GM23248 (cell line): ENCODE data around the gene POLR2B. TPM values are rescaled to one million over a fixed set of nuclear protein-coding genes. Genes with fewer than 3 reads are reported as not detected.

ENCODE experiments used
- DNase-seq: peaks from one replicate; pipeline ENCODE4 v3.0.0-alpha.2; 2015
- H2AFZ ChIP-seq: fragments of 200-600 bp; sonication (generic); 2 replicates; pipeline ENCODE4 v1.6.1; 2016; ENCODE audit warnings: antibody characterized with exemption
- H3F3A ChIP-seq: fragments of 200-600 bp; sonication (generic); 2 replicates; pipeline ENCODE4 v1.6.1; 2016; ENCODE audit warnings: mild to moderate bottlenecking, antibody characterized with exemption, mixed run types; ENCODE audit not compliant: insufficient read depth
- H3K27ac ChIP-seq: fragments of 200-600 bp; sonication (generic); 2 replicates; pipeline ENCODE4 v1.5.1; 2016; ENCODE audit warnings: mild to moderate bottlenecking
- H3K27me3 ChIP-seq: fragments of 200-600 bp; sonication (generic); replicated peaks from 2 replicates; pipeline ENCODE4 v1.6.1; 2016; ENCODE audit warnings: mild to moderate bottlenecking; ENCODE audit not compliant: insufficient read depth
- H3K36me3 ChIP-seq: fragments of 200-600 bp; sonication (generic); 2 replicates; pipeline ENCODE4 v1.6.1; 2016; ENCODE audit warnings: low read depth, mild to moderate bottlenecking
- H3K4me1 ChIP-seq: fragments of 200-600 bp; sonication (generic); 2 replicates; pipeline ENCODE4 v1.6.1; 2016; ENCODE audit warnings: mild to moderate bottlenecking; ENCODE audit not compliant: insufficient read depth
- H3K4me2 ChIP-seq: fragments of 200-600 bp; sonication (generic); one replicate; pipeline ENCODE4 v1.6.1; 2016; ENCODE audit warnings: mild to moderate bottlenecking; ENCODE audit not compliant: unreplicated experiment
- H3K4me3 ChIP-seq: fragments of 200-600 bp; sonication (generic); 2 replicates; pipeline ENCODE4 v1.5.1; 2016; ENCODE audit warnings: mild to moderate bottlenecking
- H3K79me2 ChIP-seq: fragments of 200-600 bp; sonication (generic); 2 replicates; pipeline ENCODE4 v1.6.1; 2016; ENCODE audit warnings: mild to moderate bottlenecking; ENCODE audit not compliant: insufficient read depth
- H3K9ac ChIP-seq: fragments of 200-600 bp; sonication (generic); 2 replicates; pipeline ENCODE4 v1.6.1; 2016; ENCODE audit warnings: mild to moderate bottlenecking
- H3K9me2 ChIP-seq: fragments of 200-600 bp; sonication (generic); 2 replicates; pipeline ENCODE4 v1.6.1; 2016; ENCODE audit warnings: mixed run types, mild to moderate bottlenecking, moderate library complexity; ENCODE audit not compliant: insufficient read depth
- H3K9me3 ChIP-seq: fragments of 200-600 bp; sonication (generic); one replicate; pipeline ENCODE4 v1.6.1; 2017; ENCODE audit warnings: low read depth
- H4K20me1 ChIP-seq: fragments of 200-600 bp; sonication (generic); 2 replicates; pipeline ENCODE4 v1.6.0; 2016; ENCODE audit not compliant: insufficient read depth
- EZH2 ChIP-seq: fragments of 200-600 bp; sonication (generic); IDR thresholded peaks from 2 replicates; pipeline ENCODE4 v1.6.1; 2018; ENCODE audit warnings: antibody characterized with exemption, mild to moderate bottlenecking; ENCODE audit not compliant: insufficient read depth, poor library complexity, severe bottlenecking
- EZH2phosphoT487 ChIP-seq: fragments of 200-600 bp; sonication (generic); IDR thresholded peaks from 2 replicates; pipeline ENCODE4 v1.6.1; 2018; ENCODE audit warnings: antibody characterized with exemption, moderate library complexity, mild to moderate bottlenecking, low read depth; ENCODE audit not compliant: insufficient read depth
- whole genome bisulfite sequencing, 2 experiments: methylation state at CpG; one replicate each; pipeline ENCODE4 v1.1.6; 2015 to 2017; ENCODE audit warnings: low lambda C conversion rate in 2 of 2, low coverage in 1 of 2; ENCODE audit errors: missing lambda C conversion rate in 2 of 2; 5-methylcytosine and 5-hydroxymethylcytosine counted together
- in situ Hi-C: fragments of 300-500 bp; cut with MboI; formaldehyde crosslinking; loops from 2 replicates; pipeline ENCODE4 v1.15.0; 2020
- polyA plus RNA-seq: library from polyadenylated mRNA; unstranded; fragments of >200 nt; fragmentation: Nextera tagmentation; extraction: Ambion mirVana; gene quantifications from 2 replicates; pipeline ENCODE4 v1.2.1, GENCODE V29; 2016
- total RNA-seq: library from RNA; depleted of rRNA; stranded (reverse); fragments of >200 nt; shearing (Covaris generic); gene quantifications from 2 replicates; pipeline ENCODE4 v1.2.3, GENCODE V29; 2014

The POLR2B gene
- total and polyA plus RNA-seq, 2 experiments from 2014 or later: 50.8 to 86.1 TPM

DNA sequence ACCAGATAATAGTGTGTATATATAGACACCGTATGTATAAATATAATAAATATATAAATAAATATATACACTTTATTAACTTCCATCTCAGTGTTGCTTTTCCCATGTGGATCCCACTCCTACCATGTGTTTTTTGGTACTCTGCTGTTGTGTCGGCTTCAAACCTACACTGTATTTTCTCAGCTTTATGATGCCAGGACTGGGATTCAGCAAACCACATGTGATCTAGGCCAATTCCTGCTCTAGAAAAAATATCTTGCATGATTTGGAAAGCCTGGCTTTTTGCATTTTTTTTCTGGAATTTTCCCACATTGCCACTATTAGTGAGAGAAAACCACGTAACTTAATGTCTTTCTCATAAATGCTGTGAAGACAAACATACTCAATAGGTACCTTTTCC lies 55.8 kb downstream of the POLR2B start:
- in situ Hi-C loops: loop anchor here (25.0 kb wide), 1 partner anchor 378 kb away; no protein-coding TSS in a partner anchor
- no peak for TF ChIP-seq EZH2phosphoT487
- TF ChIP-seq EZH2: no peak
- H3K4me2 ChIP-seq: no peak overlapping the region
- peaks cover 6% of the 10 kb centered on the region for H3K4me1 ChIP-seq
- no peak overlapping the region for H3K9ac ChIP-seq
- no peaks in the 10 kb centered on the region for H3K9me3 ChIP-seq
- H4K20me1 ChIP-seq: no peaks in the 10 kb centered on the region
- DNase-seq: no peak
- 73 to 77% methylated on average over 3 of the region's 3 CpGs for WGBS, 2 experiments
- peaks cover 8% of the 10 kb centered on the region; the same call in 1 of the 2 replicates for H3K79me2 ChIP-seq
- H3K9me2 ChIP-seq: no peaks in the 10 kb centered on the region
- H2AFZ ChIP-seq: no peak overlapping the region
- peaks cover 50% of the 10 kb centered on the region for H3F3A ChIP-seq
- H3K4me3 ChIP-seq: no peak overlapping the region
- H3K27me3 ChIP-seq: no peaks in the 10 kb centered on the region
- H3K36me3 ChIP-seq: peaks cover 37% of the 10 kb centered on the region
- no peak overlapping the region for H3K27ac ChIP-seq

GRCh38 chr4:57037982-57038604 lies 59.4 kb downstream of the POLR2B start:
- DNase-seq: peak; percentile 74
- peaks cover 2% of the 10 kb centered on the region; the same call in 1 of the 2 replicates for H3K36me3 ChIP-seq
- WGBS, 2 experiments: 55% methylated on average over 15 of the region's 15 CpGs
- H3K4me2 ChIP-seq: no peak overlapping the region
- in situ Hi-C loops: loop anchor here (25.0 kb wide), 1 partner anchor 374 kb away; no protein-coding TSS in a partner anchor
- no peaks in the 10 kb centered on the region for H3K9me2 ChIP-seq
- 0 out of 2 replicates have a peak, but pooled peaks cover 6% of the 10 kb centered on the region for H3K79me2 ChIP-seq
- H3K4me3 ChIP-seq: no peak overlapping the region
- peaks cover 15% of the 10 kb centered on the region for H3K4me1 ChIP-seq
- no peaks in the 10 kb centered on the region for H3K27me3 ChIP-seq
- no peaks in the 10 kb centered on the region for H4K20me1 ChIP-seq
- no peaks in the 10 kb centered on the region for H3K9me3 ChIP-seq
- TF ChIP-seq EZH2phosphoT487 (no peak), EZH2 (no peak)
- no peak overlapping the region for H3K27ac ChIP-seq
- peaks cover 17% of the 10 kb centered on the region; the same call in 1 of the 2 replicates for H3F3A ChIP-seq
- no peak overlapping the region for H2AFZ ChIP-seq
- no peak overlapping the region for H3K9ac ChIP-seq

DNA sequence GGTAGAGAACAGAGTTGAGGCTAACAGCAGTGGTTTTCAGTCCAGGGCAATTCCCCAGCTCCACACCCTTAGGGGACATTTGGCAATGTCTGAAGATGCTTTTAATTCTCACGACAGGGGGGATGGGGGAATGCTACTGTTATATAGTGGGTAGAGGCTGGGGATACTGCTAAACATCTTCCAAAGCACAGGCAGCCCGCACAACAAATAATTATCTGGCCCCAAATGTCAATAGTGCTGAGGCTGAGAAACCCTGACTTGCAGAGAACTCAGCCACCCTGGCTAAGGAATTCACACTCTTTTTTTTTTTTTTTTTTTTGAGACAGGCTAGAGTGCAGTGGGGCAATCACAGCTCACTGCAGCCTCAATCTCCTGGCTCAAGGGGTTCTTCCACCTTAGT lies 60.6 kb downstream of the POLR2B start:
- H3K4me1 ChIP-seq: peaks cover 28% of the 10 kb centered on the region
- H3K9me3 ChIP-seq: no peaks in the 10 kb centered on the region
- in situ Hi-C loops: loop anchor here (25.0 kb wide), 1 partner anchor 373 kb away; no protein-coding TSS in a partner anchor
- no peak overlapping the region for H3K4me3 ChIP-seq
- no peak overlapping the region for H3K9ac ChIP-seq
- no peaks in the 10 kb centered on the region for H3K27me3 ChIP-seq
- no peak for TF ChIP-seq EZH2
- TF ChIP-seq EZH2phosphoT487: no peak
- no peak overlapping the region for H3K27ac ChIP-seq
- peaks cover 26% of the 10 kb centered on the region for H3F3A ChIP-seq
- H2AFZ ChIP-seq: no peak overlapping the region
- 22 to 25% methylated on average over 2 of the region's 2 CpGs for WGBS, 2 experiments
- no peak overlapping the region for H3K4me2 ChIP-seq
- no peaks in the 10 kb centered on the region for H3K36me3 ChIP-seq
- no peaks in the 10 kb centered on the region for H4K20me1 ChIP-seq
- peak; percentile 47 for DNase-seq
- H3K9me2 ChIP-seq: no peaks in the 10 kb centered on the region
- 0 out of 2 replicates have a peak, but pooled peaks cover 6% of the 10 kb centered on the region for H3K79me2 ChIP-seq

DNA sequence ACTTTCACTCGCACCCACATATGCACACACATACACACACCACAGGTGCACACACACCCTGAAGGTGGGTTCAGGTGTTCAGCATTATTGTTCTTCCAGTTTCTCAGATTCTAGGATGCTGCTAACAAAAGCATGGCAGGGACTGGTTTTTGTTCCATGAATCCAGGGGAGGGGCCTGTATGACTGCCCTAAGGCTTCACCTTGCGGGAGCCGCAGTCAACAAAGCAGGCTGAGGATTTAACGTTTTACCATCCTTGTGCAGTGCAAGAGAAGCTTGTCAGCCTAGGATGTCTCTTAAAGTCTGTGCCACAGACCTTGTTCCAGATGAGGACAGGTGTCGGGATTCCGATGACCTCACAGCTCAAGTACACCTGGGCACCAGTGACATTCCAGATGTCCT lies 61.8 kb downstream of the POLR2B start:
- H2AFZ ChIP-seq: no peak overlapping the region
- WGBS, 2 experiments: 82 to 84% methylated on average over 6 of the region's 6 CpGs
- 0 out of 2 replicates have a peak, but pooled peaks cover 10% of the 10 kb centered on the region for H3K79me2 ChIP-seq
- H3K4me1 ChIP-seq: peaks cover 39% of the 10 kb centered on the region
- no peak overlapping the region for H3K4me2 ChIP-seq
- no peaks in the 10 kb centered on the region for H3K9me2 ChIP-seq
- H3K36me3 ChIP-seq: no peaks in the 10 kb centered on the region
- H3K4me3 ChIP-seq: no peak overlapping the region
- no peak for DNase-seq
- TF ChIP-seq EZH2 (no peak), EZH2phosphoT487 (no peak)
- H4K20me1 ChIP-seq: no peaks in the 10 kb centered on the region
- in situ Hi-C loops: loop anchor here (10.0 to 25.0 kb wide), 2 partner anchors 114 to 372 kb away; no protein-coding TSS in a partner anchor
- H3K9ac ChIP-seq: no peak overlapping the region
- H3K27me3 ChIP-seq: no peaks in the 10 kb centered on the region
- no peaks in the 10 kb centered on the region for H3K9me3 ChIP-seq
- peaks cover 32% of the 10 kb centered on the region for H3F3A ChIP-seq
- H3K27ac ChIP-seq: no peak overlapping the region
